ENCODE data around the gene RPS6KA4. TPM values are rescaled to one million over a fixed set of nuclear protein-coding genes. Genes with fewer than 3 reads are reported as not detected.
A peak's percentile ranks its signal among the peaks of the same experiment; 100 is the strongest.
"Not testable (repeated sequence)": the region's sequence is repeated elsewhere in the genome, so short reads cannot be mapped to it uniquely, and the experiment has no call there.

RPS6KA4 gene
- total RNA-seq, 2 donors from 2014 or later: 23.2 to 23.8 TPM

DNA sequence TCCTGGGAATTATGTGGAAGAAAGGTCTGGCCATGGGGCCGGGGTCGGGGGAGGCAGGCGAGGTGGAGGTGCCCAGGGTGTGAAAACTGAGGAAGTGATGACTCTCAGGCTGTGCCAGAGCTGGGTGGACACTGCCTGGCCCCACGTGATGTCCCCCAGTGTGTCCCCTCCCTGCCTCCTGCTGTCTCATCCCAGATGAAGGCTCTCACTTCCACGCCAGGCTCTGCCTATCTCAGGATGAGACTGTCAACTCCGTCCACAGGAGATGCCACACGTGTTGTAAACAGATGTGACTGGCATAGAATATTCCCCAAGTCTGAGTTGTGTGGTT is 51.4 kb downstream of the RPS6KA4 start:
- no peaks in the 10 kb centered on the region for H3K36me3 Mint-ChIP-seq
- H3K9me3 Mint-ChIP-seq: no peaks in the 10 kb centered on the region
- ATAC-seq (no peak), DNase-seq (ENCODE audit: low spot score in 2 of 2) (no peak)
- H3K27ac Mint-ChIP-seq: no peak overlapping the region

DNA sequence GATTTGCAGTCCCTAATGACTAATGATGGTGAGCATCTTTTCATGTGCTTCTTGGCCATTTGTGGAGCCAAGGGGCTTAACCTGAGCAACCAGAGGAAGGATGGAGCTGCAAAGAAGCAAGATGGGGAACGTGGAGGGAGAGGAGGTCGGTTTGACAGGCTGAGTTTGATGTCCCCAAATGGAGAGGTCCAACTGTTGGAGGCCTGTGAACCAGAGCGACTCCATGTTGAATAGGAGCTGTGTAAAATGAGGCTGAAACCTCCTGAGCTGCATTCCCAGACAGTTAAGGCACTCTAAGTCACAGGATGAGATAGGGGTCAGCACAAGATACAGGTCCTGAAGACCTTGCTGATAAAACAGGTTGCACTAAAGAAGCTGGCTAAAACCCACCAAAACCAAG is 54.5 kb downstream of the RPS6KA4 start:
- Mint-ChIP-seq H3K36me3 (no peaks in the 10 kb centered on the region), H3K9me3 (peaks cover 5 to 8% of the 10 kb centered on the region in 2 donors), H3K27ac (no peak overlapping the region)
- no peak for DNase-seq (ENCODE audit: low spot score in 2 of 2)
- no peak for ATAC-seq

DNA sequence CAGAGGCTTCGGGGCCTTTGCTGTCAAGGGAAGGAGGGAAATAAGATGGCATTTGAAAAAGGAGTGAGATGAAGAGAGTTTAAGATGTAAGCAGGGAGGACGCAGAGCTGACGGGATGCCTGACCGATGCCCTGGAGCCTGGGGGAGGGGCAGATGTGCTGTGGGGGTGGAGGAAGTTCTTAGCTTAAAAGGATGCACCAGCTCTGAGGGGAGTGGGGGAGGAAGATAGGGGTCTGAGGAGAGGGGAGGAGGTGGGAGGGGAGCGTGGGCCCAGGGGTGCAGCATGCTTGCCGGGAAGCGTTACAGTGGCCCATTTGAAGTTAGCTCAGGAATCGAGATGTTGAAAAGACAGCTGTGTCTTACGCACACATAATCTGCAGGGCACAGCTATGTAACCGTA is 56.3 kb downstream of the RPS6KA4 start:
- H3K9me3 Mint-ChIP-seq: peaks cover 10 to 15% of the 10 kb centered on the region in 2 donors
- H3K27ac Mint-ChIP-seq: peak overlapping the region in 1 of 2 donors; percentile 59
- peaks cover 0 to 8% of the 10 kb centered on the region in 2 donors for H3K36me3 Mint-ChIP-seq
- DNase-seq (ENCODE audit: low spot score in 2 of 2) (no peak), ATAC-seq (no peak)

- DNase-seq (ENCODE audit: low spot score in 2 of 2) (no peak), ATAC-seq (no peak)
- Mint-ChIP-seq H3K27ac (no peak overlapping the region), H3K9me3 (peaks cover 10 to 15% of the 10 kb centered on the region in 2 donors), H3K36me3 (peaks cover 0 to 12% of the 10 kb centered on the region in 2 donors)
Observed at GRCh38 chr11:64415996-64416728, 57.2 kb downstream of the RPS6KA4 start.

DNA sequence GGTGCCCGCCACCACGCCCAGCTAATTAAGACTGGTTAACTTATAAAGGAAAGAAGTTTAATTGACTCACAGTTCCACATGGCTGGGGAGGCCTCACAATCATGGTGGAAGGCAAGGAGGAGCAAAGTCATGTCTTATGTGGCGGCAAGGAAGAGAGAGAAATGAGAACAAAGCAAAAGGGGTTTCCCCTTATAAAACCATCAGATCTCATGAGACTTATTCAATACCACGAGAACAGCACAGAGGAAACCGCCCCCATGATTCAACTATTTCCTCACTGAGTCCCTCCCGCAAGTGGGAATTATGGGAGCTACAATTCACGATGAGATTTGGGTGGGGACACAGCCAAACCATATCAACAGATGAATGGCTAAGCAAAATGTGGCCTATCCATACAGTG is 59.3 kb downstream of the RPS6KA4 start:
- Mint-ChIP-seq H3K36me3 (peaks cover 0 to 12% of the 10 kb centered on the region in 2 donors), H3K9me3 (peaks cover 14 to 15% of the 10 kb centered on the region in 2 donors)
- peak in 1 of 2 donors; percentile 62 for ATAC-seq
- H3K27ac Mint-ChIP-seq; DNase-seq (ENCODE audit: low spot score in 2 of 2): not testable (repeated sequence)

DNA sequence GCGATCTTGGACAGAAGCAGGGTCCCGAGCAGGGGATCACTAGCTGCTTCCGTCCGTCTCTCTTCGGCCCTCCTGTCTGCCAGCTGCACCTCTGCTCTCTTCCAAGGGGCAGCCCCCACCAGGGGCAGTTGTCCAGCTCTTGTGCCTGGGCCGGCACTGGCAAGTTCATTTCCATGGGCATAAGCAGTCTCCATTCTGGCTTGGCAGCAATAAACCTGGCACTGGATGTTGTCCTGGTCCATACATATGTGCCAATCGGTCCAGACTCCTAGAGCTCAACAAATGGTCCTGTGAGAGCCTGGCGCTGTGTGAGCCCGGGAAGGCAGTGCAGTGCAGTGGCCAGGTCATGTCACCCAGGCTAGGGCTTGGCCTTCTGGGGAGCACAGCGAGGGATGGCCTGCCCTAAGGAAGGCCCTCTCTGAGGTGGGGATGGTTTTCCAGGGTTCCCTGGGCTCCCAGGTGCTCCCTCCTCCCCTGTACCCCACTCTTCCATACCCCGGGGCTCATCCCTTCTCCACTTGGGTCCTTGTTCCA is 60.4 kb downstream of the RPS6KA4 start:
- H3K36me3 Mint-ChIP-seq: peaks cover 0 to 12% of the 10 kb centered on the region in 2 donors
- no peak overlapping the region for H3K27ac Mint-ChIP-seq
- DNase-seq (ENCODE audit: low spot score in 2 of 2): no peak
- no peak for ATAC-seq
- H3K9me3 Mint-ChIP-seq: peaks cover 14 to 15% of the 10 kb centered on the region in 2 donors

GRCh38 chr11:64419818-64420485 is 61.0 kb downstream of the RPS6KA4 start:
- Mint-ChIP-seq H3K9me3 (peaks cover 14 to 15% of the 10 kb centered on the region in 2 donors), H3K27ac (peak overlapping the region in 1 of 2 donors; percentile 26), H3K36me3 (peaks cover 0 to 12% of the 10 kb centered on the region in 2 donors)
- DNase-seq (ENCODE audit: low spot score in 2 of 2): no peak
- ATAC-seq: no peak

Other genes starting within 250 kb of the RPS6KA4 start
- gene MACROD1, start 193.0 kb upstream of the RPS6KA4 start, total RNA-seq: 10 to 100 TPM; 11.0 to 25.3 TPM
- 100 to 1,000 TPM; 328 to 366 TPM for gene STIP1, start 173.0 kb upstream of the RPS6KA4 start, total RNA-seq
- gene FERMT3, start 152.4 kb upstream of the RPS6KA4 start, total RNA-seq: 100 to 1,000 TPM; 142 to 193 TPM
- 10 to 100 TPM; 31.2 to 36.5 TPM for gene TRPT1, start 133.0 kb upstream of the RPS6KA4 start, total RNA-seq
- 10 to 100 TPM; 87.4 to 88.8 TPM for gene NUDT22, start 132.9 kb upstream of the RPS6KA4 start, total RNA-seq
- 10 to 100 TPM; 26.7 to 48.7 TPM for gene DNAJC4, start 128.6 kb upstream of the RPS6KA4 start, total RNA-seq
- 100 to 1,000 TPM in 1 of 2 donors, 10 to 100 TPM in 1; 57.6 to 119 TPM for gene VEGFB, start 124.6 kb upstream of the RPS6KA4 start, total RNA-seq
- gene FKBP2, start 118.1 kb upstream of the RPS6KA4 start, total RNA-seq: 10 to 100 TPM; 27.7 to 36.0 TPM
- 100 to 1,000 TPM; 177 to 262 TPM for gene PPP1R14B, start 112.2 kb upstream of the RPS6KA4 start, total RNA-seq
- gene PLCB3, start 107.6 kb upstream of the RPS6KA4 start, total RNA-seq: 10 to 100 TPM; 10.4 to 13.7 TPM
- gene BAD, start 74.5 kb upstream of the RPS6KA4 start, total RNA-seq: 10 to 100 TPM in 1 of 2 donors, 1 to 10 TPM in 1; 7.1 to 31.6 TPM
- gene GPR137, start 73.3 kb upstream of the RPS6KA4 start, total RNA-seq: 10 to 100 TPM; 34.2 to 37.6 TPM
- gene KCNK4, start 67.9 kb upstream of the RPS6KA4 start, total RNA-seq: under 1 TPM; 0.23 to 0.46 TPM
- gene CATSPERZ, start 58.8 kb upstream of the RPS6KA4 start, total RNA-seq: under 1 TPM in 1 of 2 donors, not detected in 1; 0.55 TPM
- gene ESRRA, start 53.6 kb upstream of the RPS6KA4 start, total RNA-seq: 10 to 100 TPM; 33.6 to 48.1 TPM
- gene TRMT112, start 41.6 kb upstream of the RPS6KA4 start, total RNA-seq: 100 to 1,000 TPM; 198 to 213 TPM
- gene PRDX5, start 41.0 kb upstream of the RPS6KA4 start, total RNA-seq: 100 to 1,000 TPM; 131 to 152 TPM
- gene CCDC88B, start 19.0 kb upstream of the RPS6KA4 start, total RNA-seq: 100 to 1,000 TPM in 1 of 2 donors, 10 to 100 TPM in 1; 75.0 to 103 TPM
- not detected for gene SLC22A11, start 196.8 kb downstream of the RPS6KA4 start, total RNA-seq
- not detected for gene SLC22A12, start 232.1 kb downstream of the RPS6KA4 start, total RNA-seq

Measured in activated naive CD4-positive, alpha-beta T cell treated with anti-CD3 and anti-CD28 coated beads, Interleukin-2, amount 50 U/mL, for 72 hours (primary cell).